OCI-M2 (cell line): ENCODE results near the gene CXCL12.

Source experiments
- DNase-seq: peaks from one replicate; lab custom pipeline; 2025; ENCODE audit not compliant: unreplicated experiment; lab: John Stamatoyannopoulos, UW

CXCL12 gene

DNA sequence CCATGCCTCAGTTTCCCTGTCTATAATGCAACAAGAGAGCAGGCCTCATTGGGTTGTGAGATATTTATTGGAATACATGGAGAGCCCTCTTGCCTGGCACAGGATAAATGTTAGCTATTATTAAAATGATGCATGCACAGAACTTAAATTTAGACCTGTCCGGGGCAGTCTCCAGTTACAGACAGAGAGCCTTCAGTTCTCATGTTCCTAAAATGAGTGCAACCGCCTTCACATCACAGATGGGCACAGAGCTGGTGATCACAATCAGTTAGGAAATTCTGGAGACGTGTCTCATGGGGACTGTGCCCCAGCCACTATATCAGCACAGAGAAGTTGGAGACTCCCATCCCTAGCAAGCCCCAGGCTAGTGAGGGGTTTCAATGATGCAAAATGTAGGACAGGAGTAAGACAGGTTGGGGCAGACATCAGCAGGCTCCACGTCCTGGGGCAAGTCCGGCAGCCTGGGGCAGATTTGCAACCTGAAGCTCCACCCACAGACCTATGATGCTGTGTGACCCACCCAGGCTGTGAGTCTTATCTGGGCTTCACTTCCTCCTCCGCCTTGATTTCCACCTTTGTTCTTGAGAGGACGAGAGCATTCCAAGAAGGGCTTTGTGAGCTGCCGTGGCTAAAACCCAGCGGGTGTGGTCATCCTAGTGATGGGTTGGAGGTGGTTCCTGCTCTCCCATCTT lies 49.4 kb downstream of the CXCL12 start:
- DNase-seq = no peak

DNA sequence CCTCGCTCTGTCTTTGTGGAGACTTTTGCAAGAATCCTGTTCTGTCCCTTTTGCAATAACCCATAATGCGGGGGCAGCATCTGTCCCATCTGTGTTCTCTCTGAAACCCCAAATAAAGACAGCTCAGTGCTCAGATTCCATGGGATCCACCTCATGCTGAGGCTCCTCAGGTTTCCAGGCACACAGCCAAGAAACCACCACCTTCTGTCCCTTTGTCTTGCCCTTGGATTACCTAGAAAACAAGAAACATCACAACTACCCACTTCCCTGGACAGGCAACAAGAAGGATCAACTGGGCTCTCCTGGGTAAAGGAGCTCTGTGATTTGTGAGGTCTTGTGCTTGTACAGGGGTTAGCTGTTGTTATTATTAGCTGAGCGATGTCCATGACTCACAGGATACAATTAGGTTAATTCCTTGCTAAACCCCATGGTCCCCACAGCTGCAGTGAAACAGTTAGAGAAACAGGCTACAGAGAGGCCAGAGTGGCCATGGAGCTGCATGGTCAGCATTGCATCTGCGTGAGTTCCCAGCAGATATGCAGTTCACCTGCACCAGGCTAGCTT lies 50.2 kb downstream of the CXCL12 start:
- DNase-seq = no peak

GRCh38 chr10:44334091-44334490 lies 50.8 kb downstream of the CXCL12 start:
- no peak for DNase-seq

- DNase-seq = no peak
Measured at GRCh38 chr10:44333511-44333910, 51.4 kb downstream of the CXCL12 start.

GRCh38 chr10:44332465-44332864 lies 52.4 kb downstream of the CXCL12 start:
- no peak for DNase-seq

GRCh38 chr10:44330431-44330830 lies 54.5 kb downstream of the CXCL12 start:
- DNase-seq = no peak

- DNase-seq = no peak
Measured at GRCh38 chr10:44327461-44327860, 57.4 kb downstream of the CXCL12 start.
